HCT116 (cell line): Measurements from ENCODE around the gene SFXN1. TPM values are rescaled to one million over a fixed set of nuclear protein-coding genes. Genes with fewer than 3 reads are reported as not detected.

Source experiments
- ATAC-seq: fragments of 200-7000 bp; cut with Tn5 transposase; 2 replicates; pipeline ENCODE4 v1.9.1; 2020; ENCODE audit warnings: mild to moderate bottlenecking, moderate library complexity
- BruUV-seq: library from RNA; stranded (reverse); fragments of 400-500 nt; replicated peaks from 2 replicates; lab custom pipeline; 2021; lab: Mats Ljungman, UMichigan
- CTCF ChIA-PET: fragments of 300-600 bp; sonication (Branson Sonifier 250); formaldehyde crosslinking; loops from one replicate; lab custom pipeline; 2021; ENCODE audit warnings: antibody characterized with exemption; lab: Charles Lee
- POLR2A ChIA-PET: fragments of 300-600, 350-600 bp; sonication (Branson Sonifier 250); formaldehyde crosslinking; loops from one replicate; lab custom pipeline; 2021; ENCODE audit warnings: antibody characterized with exemption; lab: Charles Lee
- RAD21 ChIA-PET, 2 experiments: fragments of 300-600 bp; sonication (Branson Sonifier 250); formaldehyde crosslinking; loops; one replicate each; lab custom pipeline; 2023; ENCODE audit warnings: low total read pairs in 2 of 2; ENCODE audit not compliant: uncharacterized antibody in 2 of 2, unreplicated experiment in 2 of 2, low non-redundant PET in 1 of 2; lab: Charles Lee
- DNase-seq: peaks from one replicate; pipeline ENCODE4 v3.0.0-alpha.2; 2010; ENCODE audit warnings: low read depth, low spot score
- H2AFZ ChIP-seq: fragments of 200-600 bp; shearing (Covaris generic), sonication (generic); 2 replicates; pipeline ENCODE4 v1.6.1; 2017; ENCODE audit warnings: low read depth, mixed run types, mixed read lengths, antibody characterized with exemption, low read length; ENCODE audit not compliant: poor library complexity, severe bottlenecking
- H3K27ac ChIP-seq: 2 replicates; pipeline ENCODE4 v1.5.1; 2012; ENCODE audit warnings: low read depth, low read length
- H3K27me3 ChIP-seq: fragments of 200-600 bp; sonication (generic); 2 replicates; pipeline ENCODE4 v1.6.1; 2016; ENCODE audit warnings: mixed run types, low read length, mixed read lengths; ENCODE audit not compliant: insufficient read depth
- H3K36me3 ChIP-seq, 2 experiments: fragments of 200-500 bp in 1 of 2; fragments of 200-600 bp in 1 of 2; sonication (Bioruptor generic) in 1 of 2; sonication (generic) in 1 of 2; 2 replicates each; pipeline versions ENCODE4 v1.5.1 to v1.6.1; 2014 to 2016; ENCODE audit warnings: low read length in 2 of 2, inconsistent platforms in 1 of 2, mixed read lengths in 1 of 2, mixed run types in 1 of 2; ENCODE audit not compliant: insufficient read depth in 2 of 2, control insufficient read depth in 1 of 2
- H3K4me1 ChIP-seq, 2 experiments: fragments of 200-600 bp in 1 of 2; sonication (generic) in 1 of 2; 2 replicates each; pipeline versions ENCODE4 v1.5.1 to v1.6.1; 2012 to 2017; ENCODE audit warnings: low read length in 2 of 2, inconsistent platforms in 1 of 2, mild to moderate bottlenecking in 1 of 2, mixed read lengths in 1 of 2, mixed run types in 1 of 2, moderate library complexity in 1 of 2; ENCODE audit not compliant: insufficient read depth in 2 of 2, control insufficient read depth in 1 of 2
- H3K4me2 ChIP-seq: fragments of 200-600 bp; sonication (generic); 2 replicates; pipeline ENCODE4 v1.6.1; 2017; ENCODE audit warnings: mixed run types, low read length, mixed read lengths
- H3K4me3 ChIP-seq, 2 experiments: fragments of 200-600 bp in 1 of 2; sonication (generic) in 1 of 2; replicated peaks in 1 of 2; 2 replicates each; pipeline ENCODE4 v1.5.1; 2011 to 2016; ENCODE audit warnings: low read length in 2 of 2, control low read depth in 1 of 2, low read depth in 1 of 2, mild to moderate bottlenecking in 1 of 2, mixed read lengths in 1 of 2, mixed run types in 1 of 2
- H3K79me2 ChIP-seq: fragments of 200-600 bp; sonication (generic); 2 replicates; pipeline ENCODE4 v1.6.1; 2017; ENCODE audit warnings: mild to moderate bottlenecking, mixed run types, low read length, moderate library complexity, mixed read lengths; ENCODE audit not compliant: insufficient read depth
- H3K9ac ChIP-seq: fragments of 200-600 bp; sonication (generic); 2 replicates; pipeline ENCODE4 v1.6.1; 2016; ENCODE audit warnings: low read length, mixed read lengths
- H3K9me2 ChIP-seq: fragments of 200-600 bp; sonication (generic), shearing (Covaris generic); 2 replicates; pipeline ENCODE4 v1.6.1; 2017; ENCODE audit warnings: mixed run types, mild to moderate bottlenecking, moderate library complexity; ENCODE audit not compliant: insufficient read depth
- H3K9me3 ChIP-seq, 2 experiments: fragments of 200-500 bp in 1 of 2; fragments of 200-600 bp in 1 of 2; sonication (Bioruptor generic) in 1 of 2; sonication (generic) in 1 of 2; 2 replicates each; pipeline ENCODE4 v1.6.1; 2014 to 2017; ENCODE audit warnings: low read length in 2 of 2, mixed read lengths in 2 of 2, inconsistent platforms in 1 of 2, low read depth in 1 of 2, mild to moderate bottlenecking in 1 of 2, mixed run types in 1 of 2, moderate library complexity in 1 of 2; ENCODE audit not compliant: control insufficient read depth in 1 of 2, insufficient read depth in 1 of 2
- H4K20me1 ChIP-seq: fragments of 200-600 bp; sonication (generic), shearing (Covaris generic); 2 replicates; pipeline ENCODE4 v1.6.1; 2017; ENCODE audit warnings: mixed run types, mild to moderate bottlenecking, moderate library complexity; ENCODE audit not compliant: insufficient read depth
- ATF3 ChIP-seq: IDR thresholded peaks from 2 replicates; pipeline ENCODE4 v1.6.1; 2012
- CBX3 ChIP-seq: IDR thresholded peaks from 2 replicates; pipeline ENCODE4 v1.6.1; 2012; ENCODE audit warnings: low read depth
- CEBPB ChIP-seq: IDR thresholded peaks from 2 replicates; pipeline ENCODE4 v1.6.1; 2012; ENCODE audit warnings: low read depth
- EGR1 ChIP-seq: IDR thresholded peaks from 2 replicates; pipeline ENCODE4 v1.6.1; 2012; ENCODE audit warnings: low read depth
- ELF1 ChIP-seq: IDR thresholded peaks from 2 replicates; pipeline ENCODE4 v1.6.1; 2012; ENCODE audit warnings: low read depth, borderline replicate concordance
- EZH2phosphoT487 ChIP-seq: fragments of 200-600 bp; IDR thresholded peaks from 2 replicates; pipeline ENCODE4 v1.6.1; 2018; ENCODE audit warnings: antibody characterized with exemption, borderline replicate concordance
- FOSL1 ChIP-seq: IDR thresholded peaks from 2 replicates; pipeline ENCODE4 v1.6.1; 2012; ENCODE audit warnings: low read depth
- JUND ChIP-seq: IDR thresholded peaks from 2 replicates; pipeline ENCODE4 v1.6.1; 2012
- MAX ChIP-seq: IDR thresholded peaks from 2 replicates; pipeline ENCODE4 v1.6.1; 2012
- POLR2A ChIP-seq: IDR thresholded peaks from 2 replicates; pipeline ENCODE4 v1.7.0; 2011; ENCODE audit warnings: borderline replicate concordance; ENCODE audit not compliant: insufficient read depth, insufficient read length; ENCODE audit errors: extremely low read depth
- POLR2AphosphoS5 ChIP-seq: IDR thresholded peaks from 2 replicates; pipeline ENCODE4 v1.6.1; 2011; ENCODE audit warnings: mild to moderate bottlenecking, low read depth, low read length, moderate library complexity
- RAD21 ChIP-seq: IDR thresholded peaks from 2 replicates; pipeline ENCODE4 v1.6.1; 2012; ENCODE audit warnings: low read depth, mild to moderate bottlenecking
- SIN3A ChIP-seq: IDR thresholded peaks from 2 replicates; pipeline ENCODE4 v1.6.1; 2012; ENCODE audit warnings: low read depth
- SP1 ChIP-seq: IDR thresholded peaks from 2 replicates; pipeline ENCODE4 v1.6.1; 2012; ENCODE audit warnings: low read depth
- SRF ChIP-seq: IDR thresholded peaks from 2 replicates; pipeline ENCODE4 v1.6.1; 2012; ENCODE audit warnings: low read depth
- YY1 ChIP-seq: IDR thresholded peaks from 2 replicates; pipeline ENCODE4 v1.6.1; 2011; ENCODE audit warnings: low read length, low read depth, moderate library complexity, mild to moderate bottlenecking; ENCODE audit not compliant: insufficient replicate concordance; ENCODE audit errors: extremely low read depth
- ZNF274 ChIP-seq: fragments of 200-500 bp; sonication (Bioruptor generic); IDR thresholded peaks from 2 replicates; pipeline ENCODE4 v1.6.1; 2014; ENCODE audit warnings: mild to moderate bottlenecking, low read depth, low read length, inconsistent platforms
- intact Hi-C: fragments of 100-400 bp; cut with micrococcal nuclease; formaldehyde crosslinking; loops from 2 replicates; pipeline ENCODE4 v1.10.0; 2022
- total RNA-seq: library from RNA; stranded (reverse); gene quantifications from one replicate; pipeline ENCODE4 v1.2.1, GENCODE V29; 2021; ENCODE audit not compliant: unreplicated experiment
- TF ChIP-seq, protein P1 (sequence below): IDR thresholded peaks from 2 replicates; pipeline ENCODE4 v1.6.1; 2011; ENCODE audit warnings: mild to moderate bottlenecking, low read length, moderate library complexity; ENCODE audit not compliant: insufficient replicate concordance; ENCODE audit errors: extremely low read depth
- TF ChIP-seq, protein P2 (sequence below), 3 experiments: fragments of 200-600 bp in 1 of 3; sonication (generic) in 1 of 3; IDR thresholded peaks in 2 of 3; conservative IDR thresholded peaks in 1 of 3; 2 replicates each; pipeline ENCODE4 v1.5.1; 2012 to 2017; ENCODE audit warnings: low read depth in 2 of 3, low read length in 2 of 3, antibody characterized with exemption in 1 of 3, borderline replicate concordance in 1 of 3, control low read depth in 1 of 3, mild to moderate bottlenecking in 1 of 3, mixed read lengths in 1 of 3, mixed run types in 1 of 3, moderate library complexity in 1 of 3; ENCODE audit not compliant: insufficient read depth in 1 of 3
- TF ChIP-seq, protein P3 (sequence below): IDR thresholded peaks from 2 replicates; pipeline ENCODE4 v1.6.1; 2012; ENCODE audit warnings: low read depth

Gene SFXN1
- total RNA-seq, 1 experiment from 2014 or later: 145 TPM

DNA sequence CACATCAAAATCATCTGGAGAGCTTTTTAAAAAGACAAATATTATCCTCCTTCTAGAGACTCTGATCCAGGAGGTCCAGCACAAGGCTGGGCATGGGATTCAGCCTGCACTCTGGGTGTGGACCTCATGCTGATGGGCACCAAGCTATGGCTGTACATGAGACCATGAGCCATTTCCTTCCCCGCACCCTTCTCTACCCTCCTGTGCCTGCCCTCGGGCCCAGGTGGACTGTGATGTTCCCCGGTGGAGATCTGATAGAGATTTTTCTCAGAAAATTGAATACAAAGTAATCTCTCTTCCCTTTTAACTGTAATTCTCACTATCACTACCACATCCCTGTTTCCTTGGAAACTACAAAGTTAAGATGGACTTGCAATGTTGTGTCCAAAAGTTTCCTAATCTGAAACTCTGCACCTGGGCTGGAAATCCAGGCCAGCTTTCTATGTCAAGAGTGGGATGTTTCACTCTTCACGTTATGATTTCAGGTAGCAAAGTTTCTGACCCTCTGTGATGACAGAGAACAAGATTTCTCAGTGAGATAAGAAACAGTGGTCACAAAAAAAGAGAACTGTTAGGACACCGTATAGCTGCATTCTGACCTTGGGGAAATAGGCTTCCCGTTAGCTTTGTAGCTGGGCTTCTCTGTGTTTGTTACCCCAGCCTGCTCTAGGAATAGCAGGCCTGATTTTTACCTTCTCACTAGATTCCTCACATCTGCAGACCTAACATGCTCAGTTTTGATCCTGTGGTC lies 11.5 kb downstream of the SFXN1 start:
- H4K20me1 ChIP-seq: peaks cover 20% of the 10 kb centered on the region; the same call in 1 of the 2 replicates

More for the DNA sequence above, 11.5 kb downstream of the SFXN1 start:
- Histone ChIP-seq H3K9me2 (no peaks in the 10 kb centered on the region), H3K9ac (no peak overlapping the region), H3K36me3 (peaks cover 27 to 53% of the 10 kb centered on the region in 2 experiments; a peak in 3 of 4 replicates), H3K4me2 (no peak overlapping the region), H3K4me3 (no peak overlapping the region), H3K27ac (no peak overlapping the region), H3K79me2 (peaks cover 98% of the 10 kb centered on the region), H3K27me3 (no peaks in the 10 kb centered on the region), H3K4me1 (no peaks in the 10 kb centered on the region), H2AFZ (no peak overlapping the region), H3K9me3 (no peaks in the 10 kb centered on the region)
- TF ChIP-seq POLR2A (no peak), SP1 (no peak), SIN3A (no peak), MAX (no peak), FOSL1 (no peak), RAD21 (no peak), ZNF274 (no peak), POLR2AphosphoS5 (no peak), EGR1 (no peak), EZH2phosphoT487 (no peak), ATF3 (no peak), CBX3 (no peak), CEBPB (no peak), JUND (no peak), YY1 (no peak), ELF1 (no peak), SRF (no peak)
- TF ChIP-seq, protein P1, sequence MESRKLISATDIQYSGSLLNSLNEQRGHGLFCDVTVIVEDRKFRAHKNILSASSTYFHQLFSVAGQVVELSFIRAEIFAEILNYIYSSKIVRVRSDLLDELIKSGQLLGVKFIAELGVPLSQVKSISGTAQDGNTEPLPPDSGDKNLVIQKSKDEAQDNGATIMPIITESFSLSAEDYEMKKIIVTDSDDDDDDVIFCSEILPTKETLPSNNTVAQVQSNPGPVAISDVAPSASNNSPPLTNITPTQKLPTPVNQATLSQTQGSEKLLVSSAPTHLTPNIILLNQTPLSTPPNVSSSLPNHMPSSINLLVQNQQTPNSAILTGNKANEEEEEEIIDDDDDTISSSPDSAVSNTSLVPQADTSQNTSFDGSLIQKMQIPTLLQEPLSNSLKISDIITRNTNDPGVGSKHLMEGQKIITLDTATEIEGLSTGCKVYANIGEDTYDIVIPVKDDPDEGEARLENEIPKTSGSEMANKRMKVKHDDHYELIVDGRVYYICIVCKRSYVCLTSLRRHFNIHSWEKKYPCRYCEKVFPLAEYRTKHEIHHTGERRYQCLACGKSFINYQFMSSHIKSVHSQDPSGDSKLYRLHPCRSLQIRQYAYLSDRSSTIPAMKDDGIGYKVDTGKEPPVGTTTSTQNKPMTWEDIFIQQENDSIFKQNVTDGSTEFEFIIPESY: no peak
- TF ChIP-seq, protein P2, sequence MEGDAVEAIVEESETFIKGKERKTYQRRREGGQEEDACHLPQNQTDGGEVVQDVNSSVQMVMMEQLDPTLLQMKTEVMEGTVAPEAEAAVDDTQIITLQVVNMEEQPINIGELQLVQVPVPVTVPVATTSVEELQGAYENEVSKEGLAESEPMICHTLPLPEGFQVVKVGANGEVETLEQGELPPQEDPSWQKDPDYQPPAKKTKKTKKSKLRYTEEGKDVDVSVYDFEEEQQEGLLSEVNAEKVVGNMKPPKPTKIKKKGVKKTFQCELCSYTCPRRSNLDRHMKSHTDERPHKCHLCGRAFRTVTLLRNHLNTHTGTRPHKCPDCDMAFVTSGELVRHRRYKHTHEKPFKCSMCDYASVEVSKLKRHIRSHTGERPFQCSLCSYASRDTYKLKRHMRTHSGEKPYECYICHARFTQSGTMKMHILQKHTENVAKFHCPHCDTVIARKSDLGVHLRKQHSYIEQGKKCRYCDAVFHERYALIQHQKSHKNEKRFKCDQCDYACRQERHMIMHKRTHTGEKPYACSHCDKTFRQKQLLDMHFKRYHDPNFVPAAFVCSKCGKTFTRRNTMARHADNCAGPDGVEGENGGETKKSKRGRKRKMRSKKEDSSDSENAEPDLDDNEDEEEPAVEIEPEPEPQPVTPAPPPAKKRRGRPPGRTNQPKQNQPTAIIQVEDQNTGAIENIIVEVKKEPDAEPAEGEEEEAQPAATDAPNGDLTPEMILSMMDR (IDR thresholded peaks at IDR 0.05 in 2 of 3, conservative IDR thresholded peaks at IDR 0.05 in 1 of 3; ENCODE audit: borderline replicate concordance in 1 of 3, insufficient read depth in 1 of 3, low read depth in 2 of 3, low read length in 2 of 3): no peak
- TF ChIP-seq, protein P3, sequence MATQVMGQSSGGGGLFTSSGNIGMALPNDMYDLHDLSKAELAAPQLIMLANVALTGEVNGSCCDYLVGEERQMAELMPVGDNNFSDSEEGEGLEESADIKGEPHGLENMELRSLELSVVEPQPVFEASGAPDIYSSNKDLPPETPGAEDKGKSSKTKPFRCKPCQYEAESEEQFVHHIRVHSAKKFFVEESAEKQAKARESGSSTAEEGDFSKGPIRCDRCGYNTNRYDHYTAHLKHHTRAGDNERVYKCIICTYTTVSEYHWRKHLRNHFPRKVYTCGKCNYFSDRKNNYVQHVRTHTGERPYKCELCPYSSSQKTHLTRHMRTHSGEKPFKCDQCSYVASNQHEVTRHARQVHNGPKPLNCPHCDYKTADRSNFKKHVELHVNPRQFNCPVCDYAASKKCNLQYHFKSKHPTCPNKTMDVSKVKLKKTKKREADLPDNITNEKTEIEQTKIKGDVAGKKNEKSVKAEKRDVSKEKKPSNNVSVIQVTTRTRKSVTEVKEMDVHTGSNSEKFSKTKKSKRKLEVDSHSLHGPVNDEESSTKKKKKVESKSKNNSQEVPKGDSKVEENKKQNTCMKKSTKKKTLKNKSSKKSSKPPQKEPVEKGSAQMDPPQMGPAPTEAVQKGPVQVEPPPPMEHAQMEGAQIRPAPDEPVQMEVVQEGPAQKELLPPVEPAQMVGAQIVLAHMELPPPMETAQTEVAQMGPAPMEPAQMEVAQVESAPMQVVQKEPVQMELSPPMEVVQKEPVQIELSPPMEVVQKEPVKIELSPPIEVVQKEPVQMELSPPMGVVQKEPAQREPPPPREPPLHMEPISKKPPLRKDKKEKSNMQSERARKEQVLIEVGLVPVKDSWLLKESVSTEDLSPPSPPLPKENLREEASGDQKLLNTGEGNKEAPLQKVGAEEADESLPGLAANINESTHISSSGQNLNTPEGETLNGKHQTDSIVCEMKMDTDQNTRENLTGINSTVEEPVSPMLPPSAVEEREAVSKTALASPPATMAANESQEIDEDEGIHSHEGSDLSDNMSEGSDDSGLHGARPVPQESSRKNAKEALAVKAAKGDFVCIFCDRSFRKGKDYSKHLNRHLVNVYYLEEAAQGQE: no peak
- RAD21 ChIA-PET: no interaction called here
- CTCF ChIA-PET: no interaction called here
- intact Hi-C loops: no loop called here
- no TSS peak for BruUV-seq
- ATAC-seq (no peak), DNase-seq (no peak)
- POLR2A ChIA-PET: no interaction called here
